ENCODE results near the gene HACD2.

Gene HACD2

DNA sequence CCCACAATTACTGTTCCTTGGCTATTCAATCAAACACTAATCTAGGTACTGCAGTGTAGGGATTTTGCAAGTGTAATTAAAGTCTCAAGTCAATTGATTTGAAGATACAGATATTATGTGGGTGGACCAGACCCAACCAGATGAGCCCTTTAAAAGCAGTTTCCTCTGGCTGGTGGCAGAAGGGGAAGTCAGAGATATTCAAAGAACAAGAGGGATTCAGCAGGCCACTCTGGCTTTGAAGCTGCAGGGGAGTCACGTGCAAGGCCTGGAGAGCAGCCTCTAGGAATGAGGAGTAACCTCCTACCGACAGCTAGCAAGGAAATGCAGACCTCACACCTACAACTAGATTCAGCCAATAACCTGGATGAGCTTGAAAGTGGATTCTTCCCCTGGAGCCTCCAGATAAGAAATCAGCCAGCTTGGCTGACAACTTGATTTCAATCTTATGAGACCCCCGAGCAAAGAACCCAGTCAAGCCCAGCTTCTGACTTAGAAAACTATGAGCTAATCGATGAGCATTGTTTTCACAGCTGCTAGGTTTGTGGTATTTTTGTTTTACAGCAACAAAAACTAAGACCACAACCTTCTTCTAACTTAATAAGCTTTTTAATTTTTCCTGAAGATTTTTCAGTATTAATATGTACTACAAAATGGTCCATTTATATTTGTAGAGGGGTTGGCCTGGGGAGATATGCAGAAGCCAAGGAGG, 13.4 kb downstream of the HACD2 start:
- DNase-seq (ENCODE audit: low read depth), result no peak

DNA sequence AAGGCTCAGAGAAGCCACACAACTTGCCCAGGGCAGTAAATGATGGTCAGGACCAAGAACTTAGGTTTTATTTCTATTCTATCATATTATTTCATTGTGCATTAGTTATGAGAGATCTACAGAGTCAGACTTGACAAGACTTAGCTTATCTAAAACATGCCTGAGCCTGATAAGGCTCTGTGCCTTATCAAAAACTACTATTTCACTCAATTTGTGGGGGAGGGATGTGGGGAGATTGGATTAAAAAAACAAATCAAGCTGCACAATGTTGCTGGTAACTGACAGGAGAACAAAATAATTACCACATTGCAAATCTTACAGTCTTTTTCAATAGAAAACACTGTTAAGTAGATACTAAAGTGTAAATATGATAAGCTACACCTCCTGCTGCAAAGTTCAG, 16.0 kb downstream of the HACD2 start:
- no peak for DNase-seq (ENCODE audit: low read depth)

DNA sequence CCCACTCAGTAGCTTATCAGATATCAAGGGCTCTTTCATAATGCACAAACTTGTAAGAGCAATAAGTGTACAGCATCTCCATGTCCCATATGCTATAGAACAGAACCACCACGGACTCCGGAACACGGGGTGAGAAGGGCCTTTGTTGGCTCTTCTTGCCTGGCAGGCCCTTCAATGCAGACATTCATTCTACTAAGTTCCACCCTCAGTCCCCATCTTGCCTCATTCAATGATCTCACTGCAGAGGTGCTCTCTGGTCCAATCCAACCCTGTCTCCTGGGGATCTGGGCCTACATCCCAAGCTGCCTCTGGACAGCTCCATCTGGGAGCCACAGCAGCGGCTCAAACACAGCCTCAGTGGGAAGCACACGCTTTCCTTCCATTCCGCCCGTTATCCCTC, 16.8 kb downstream of the HACD2 start:
- no peak for DNase-seq (ENCODE audit: low read depth)

DNA sequence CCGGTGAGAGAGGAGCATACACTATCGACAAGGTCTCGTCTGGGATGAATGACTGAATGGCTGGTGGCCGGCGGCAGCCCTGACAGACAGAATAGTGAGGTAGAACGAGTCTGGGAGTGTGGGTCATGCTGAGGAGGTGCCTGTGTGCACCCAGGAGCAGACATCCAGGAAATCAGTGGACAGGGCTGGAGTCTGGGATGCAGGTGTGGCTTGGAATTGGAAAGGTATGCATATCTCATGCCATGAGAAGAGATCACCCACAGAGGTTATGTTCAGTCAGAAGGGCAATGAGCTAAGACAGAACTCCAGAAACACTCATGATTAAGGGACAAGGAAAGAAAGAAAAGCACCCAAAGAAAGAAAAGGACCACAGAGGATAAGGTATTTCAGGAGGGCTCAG, 20.8 kb downstream of the HACD2 start:
- no peak for DNase-seq (ENCODE audit: low read depth)

DNA sequence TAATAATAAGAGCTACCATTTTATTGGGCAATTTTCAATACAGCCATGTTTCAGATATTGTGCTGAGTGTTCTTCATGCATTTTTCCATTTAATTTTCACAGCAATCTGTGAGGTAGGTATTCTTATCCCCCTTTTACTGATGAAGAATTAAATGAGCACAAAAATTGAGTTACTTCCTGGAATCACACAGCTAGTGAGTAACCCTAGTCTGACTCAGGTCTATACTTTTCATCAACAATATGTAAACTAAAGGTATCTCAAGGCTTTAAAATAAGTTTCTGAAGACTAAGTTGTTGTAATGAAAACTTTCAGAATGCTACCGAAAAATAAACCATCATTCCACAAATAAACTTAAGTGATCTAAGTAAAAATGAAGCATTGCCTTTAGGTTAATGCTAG, 22.3 kb downstream of the HACD2 start:
- peak; percentile 30 for DNase-seq (ENCODE audit: low read depth)

DNA sequence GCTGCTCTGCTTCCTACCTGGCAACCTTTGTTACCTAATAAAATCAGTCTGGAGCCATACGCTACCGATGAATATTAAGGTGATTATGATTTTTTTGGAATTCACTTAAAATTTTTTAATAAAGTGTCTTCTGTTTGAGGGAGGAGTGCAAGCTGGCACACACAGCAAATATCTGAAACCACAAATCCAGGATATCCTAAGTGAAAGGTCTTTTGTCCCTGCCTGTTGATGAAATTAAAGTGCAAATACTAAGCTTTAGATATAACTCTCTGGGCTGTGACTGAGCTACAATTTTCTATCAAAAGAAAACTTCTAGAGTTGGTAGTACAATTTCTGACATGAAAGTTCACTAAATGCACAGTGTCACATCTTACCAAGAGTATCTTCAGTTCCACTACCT, 23.7 kb downstream of the HACD2 start:
- DNase-seq (ENCODE audit: low read depth), result no peak

DNA sequence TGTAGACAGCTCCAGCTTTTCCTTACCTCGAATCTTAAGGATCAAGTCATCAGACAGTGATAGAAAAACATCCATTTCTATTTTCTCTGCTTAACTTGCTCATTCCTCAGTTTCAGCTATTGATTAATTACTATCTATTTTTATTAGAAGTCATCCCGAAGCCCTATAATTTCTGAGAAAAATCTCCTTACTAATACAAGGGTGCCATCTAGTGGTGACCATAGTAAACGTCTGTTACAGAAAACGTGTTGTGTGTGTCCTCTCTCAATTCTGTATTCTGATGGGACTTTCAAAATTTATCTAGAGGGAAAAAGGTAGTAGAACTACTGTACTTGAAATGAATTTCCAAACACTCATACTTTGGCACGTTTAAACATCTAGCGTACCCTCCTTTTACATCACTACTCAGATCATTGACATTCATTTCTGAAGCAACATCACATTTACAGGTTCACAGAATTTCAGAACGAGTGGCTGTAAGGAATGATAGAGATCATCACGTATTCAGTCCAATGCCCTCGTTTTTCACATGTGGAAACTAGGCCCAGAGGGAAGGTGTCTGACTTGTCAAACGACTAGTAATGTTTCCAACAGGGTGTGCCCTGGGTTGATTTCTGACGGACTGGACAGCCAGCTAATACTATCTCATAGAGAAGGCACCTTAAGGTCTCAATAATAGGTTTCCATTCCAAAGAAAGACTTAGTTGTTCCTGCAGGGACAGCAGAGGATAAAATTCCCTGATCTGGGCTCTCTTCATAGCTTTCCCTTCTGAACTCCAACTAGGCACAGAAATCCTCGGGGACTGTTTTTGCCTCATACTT, 25.6 kb downstream of the HACD2 start:
- DNase-seq (ENCODE audit: low read depth), result peak; percentile 60

DNA sequence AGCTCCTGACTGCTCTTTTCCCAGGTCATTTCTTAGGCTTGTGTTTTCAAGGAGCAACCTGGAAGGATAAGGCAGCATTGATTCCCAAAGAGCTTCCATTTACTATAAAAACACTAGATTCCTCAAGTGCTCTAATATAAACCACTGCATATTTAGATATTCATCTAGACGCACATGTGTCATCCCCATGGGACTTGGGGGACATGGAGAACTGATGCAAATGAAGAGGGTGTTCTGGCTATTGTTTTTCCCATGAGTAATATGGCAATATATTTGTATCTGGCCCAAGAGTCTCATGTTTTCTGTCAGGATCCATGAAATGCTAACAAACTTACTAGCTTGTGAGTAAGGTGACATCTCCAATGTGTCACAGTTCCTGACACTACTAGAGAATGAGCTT, 31.3 kb downstream of the HACD2 start:
- no peak for DNase-seq (ENCODE audit: low read depth)

DNA sequence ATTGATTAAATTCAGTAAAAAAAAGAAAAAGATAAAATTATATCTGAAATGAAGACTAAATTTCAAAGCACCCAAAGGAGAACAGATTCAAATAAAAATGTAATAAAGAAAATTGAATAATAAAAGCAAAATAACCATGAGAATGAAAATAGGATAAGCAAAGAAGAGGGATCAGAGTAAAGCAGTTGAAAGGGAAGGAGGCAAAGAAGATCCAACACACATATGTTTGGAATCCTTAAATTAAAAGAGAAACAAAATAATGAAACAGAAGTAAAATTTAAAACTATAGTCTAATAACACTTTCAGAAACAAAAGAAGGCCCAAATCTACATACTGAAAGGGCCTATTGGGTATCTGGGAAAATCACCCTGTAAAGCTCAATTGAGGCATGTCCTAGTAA, 32.1 kb downstream of the HACD2 start:
- no peak for DNase-seq (ENCODE audit: low read depth)

DNA sequence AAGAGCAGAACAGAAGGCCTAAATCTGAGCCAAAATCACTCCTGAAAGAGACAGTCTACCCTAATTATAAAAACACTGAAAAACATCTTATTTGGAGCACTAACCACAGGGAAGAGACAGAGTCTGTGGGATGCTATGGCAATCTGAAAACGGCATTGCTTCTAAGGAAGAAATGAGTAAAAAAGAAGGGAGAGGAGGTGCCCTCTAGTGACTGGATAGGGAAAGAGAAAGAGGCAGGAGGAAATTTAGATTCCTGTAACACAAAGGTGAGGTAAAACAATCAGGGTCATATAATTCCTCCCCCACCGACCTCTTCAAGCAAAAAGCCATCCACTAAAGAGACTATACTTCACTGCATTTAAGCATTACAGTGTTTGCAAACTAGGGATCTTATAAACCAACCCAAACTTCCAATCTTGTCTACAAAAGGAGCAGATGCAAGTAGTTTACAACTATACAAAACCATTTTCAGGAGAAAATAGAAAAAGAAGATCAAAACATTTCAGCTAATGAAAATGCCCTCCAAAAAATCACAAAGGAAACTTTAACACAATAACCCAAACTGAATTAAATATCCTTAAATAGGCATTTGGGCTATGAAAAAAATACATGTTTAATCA, 32.6 kb downstream of the HACD2 start:
- DNase-seq (ENCODE audit: low read depth), result peak; percentile 28

DNA sequence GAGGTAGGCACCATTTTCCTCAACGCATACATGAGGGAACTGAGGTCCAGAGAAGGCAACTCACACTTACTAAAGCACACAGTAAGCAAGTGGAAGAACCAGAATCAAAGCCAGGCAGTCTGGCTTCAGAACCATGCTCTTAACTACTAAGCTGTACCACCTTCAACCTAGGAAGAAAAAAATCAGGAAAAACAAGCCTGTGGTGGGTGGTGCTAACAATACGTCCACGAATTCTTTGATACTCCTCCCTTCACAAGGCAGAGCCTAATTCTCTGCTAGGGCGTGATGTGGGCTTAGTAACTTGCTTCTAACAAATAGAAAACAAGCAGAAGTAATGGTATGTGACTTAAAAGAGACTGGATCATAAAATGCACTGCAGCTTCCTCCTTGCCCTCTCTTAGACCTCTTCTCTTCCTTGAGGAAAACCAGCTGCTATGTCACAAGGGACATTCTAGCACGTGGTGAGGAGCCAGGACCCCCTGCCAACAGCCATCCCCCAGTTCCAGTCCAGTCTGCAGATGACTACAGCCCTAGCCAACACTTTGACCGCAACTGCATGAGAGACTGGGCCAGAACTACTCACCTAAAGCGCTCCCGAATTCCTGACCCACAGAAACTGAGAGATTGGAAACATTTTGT, 36.9 kb downstream of the HACD2 start:
- DNase-seq (ENCODE audit: low read depth), result no peak

DNA sequence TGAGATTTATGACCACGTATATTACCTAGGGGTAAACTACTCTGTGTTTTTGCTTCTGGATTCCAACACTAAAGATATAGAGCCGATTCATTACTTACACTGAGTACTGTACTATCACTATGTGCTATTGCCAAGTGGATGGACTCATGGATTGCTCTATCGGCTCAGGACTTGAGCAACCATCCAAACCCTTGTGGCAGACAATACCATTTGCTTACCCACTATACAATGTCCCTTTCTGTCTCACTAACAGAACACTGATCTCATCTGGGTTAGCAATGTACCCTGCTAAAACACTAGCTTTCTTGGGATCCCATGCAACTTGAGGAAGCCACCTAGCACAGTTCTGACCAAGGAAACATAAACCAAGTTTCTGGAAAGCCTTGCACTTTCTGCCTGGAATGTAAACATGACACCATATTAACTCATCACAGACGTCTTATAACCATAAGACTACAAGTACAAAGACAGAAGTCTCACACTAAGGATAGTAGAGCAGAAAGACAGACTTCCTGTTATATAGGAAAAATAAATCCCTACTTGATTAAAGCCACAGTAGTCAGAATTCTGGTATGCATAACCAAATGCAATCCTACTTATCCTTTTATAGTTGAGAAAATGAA, 38.6 kb downstream of the HACD2 start:
- DNase-seq (ENCODE audit: low read depth), result peak; percentile 86

DNA sequence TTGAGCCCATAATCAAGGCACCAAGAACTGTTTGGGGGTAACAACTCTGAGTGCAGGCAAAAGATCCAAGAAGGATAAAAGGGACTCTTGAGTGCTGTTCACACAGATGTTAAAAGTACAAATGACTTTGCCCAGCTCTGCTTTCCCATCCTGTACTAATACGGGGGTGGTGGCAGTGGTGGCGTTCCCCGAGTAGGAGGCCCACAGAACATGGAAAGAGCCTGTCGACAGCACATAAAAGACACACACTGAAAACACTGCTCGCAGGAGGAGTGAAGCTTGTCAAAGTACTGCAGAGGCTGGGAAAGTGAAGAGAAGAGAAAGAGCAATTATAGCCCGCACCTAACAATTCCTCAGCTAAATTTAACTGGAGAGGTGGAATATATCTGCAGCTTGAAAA, 40.9 kb downstream of the HACD2 start:
- no peak for DNase-seq (ENCODE audit: low read depth)

DNA sequence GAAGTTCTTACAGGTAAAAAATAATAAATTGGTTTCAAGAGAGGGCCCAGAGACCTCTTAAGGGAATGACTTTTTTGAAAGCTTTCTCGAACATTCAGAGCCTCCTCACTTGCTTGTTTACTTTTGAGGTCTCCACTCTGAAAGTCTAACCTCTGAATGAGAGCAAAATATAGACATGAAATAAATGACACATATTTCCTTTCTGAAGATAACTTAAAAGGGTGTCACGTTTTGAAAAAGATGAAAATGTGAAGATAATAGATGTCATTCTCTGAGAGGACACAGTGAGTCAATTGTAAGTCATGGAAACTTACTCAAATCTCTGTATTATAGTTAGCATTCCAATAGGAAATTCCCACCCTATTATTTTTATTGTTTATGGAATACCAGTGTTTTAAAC, 44.6 kb downstream of the HACD2 start:
- no peak for DNase-seq (ENCODE audit: low read depth)

DNA sequence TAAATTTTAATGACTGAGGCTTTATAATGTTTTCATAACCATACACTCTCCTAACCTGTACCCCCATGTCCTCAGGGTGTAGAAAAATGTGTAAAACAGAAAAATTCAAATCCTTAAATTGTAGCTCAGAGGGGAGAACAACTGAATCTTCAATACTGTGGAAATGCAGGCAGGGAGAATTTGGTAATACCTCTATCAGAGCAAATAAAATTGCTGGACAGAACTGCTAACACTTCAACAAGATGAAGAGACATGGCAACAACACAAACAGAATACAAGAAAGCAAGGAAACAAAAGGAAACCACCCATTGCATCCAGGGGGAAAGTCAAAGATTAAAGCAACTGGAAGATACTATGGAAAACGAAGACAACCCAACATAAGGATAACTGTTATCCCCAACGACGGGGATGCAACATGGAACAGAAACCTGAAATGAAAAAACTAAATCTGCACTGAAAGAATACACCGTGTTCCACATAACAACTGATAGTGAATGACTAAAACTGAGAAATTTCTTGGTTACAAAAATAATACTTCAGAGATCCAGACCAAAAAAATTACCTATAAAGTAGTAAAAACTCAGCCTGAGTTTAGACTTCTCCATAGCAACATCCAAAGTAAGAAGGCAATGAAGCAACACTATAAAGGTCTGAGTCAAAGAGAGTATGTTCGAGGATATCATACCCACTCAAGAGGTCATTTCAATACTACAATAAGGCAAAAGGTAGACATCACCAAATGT, 48.5 kb downstream of the HACD2 start:
- DNase-seq (ENCODE audit: low read depth), result no peak

DNA sequence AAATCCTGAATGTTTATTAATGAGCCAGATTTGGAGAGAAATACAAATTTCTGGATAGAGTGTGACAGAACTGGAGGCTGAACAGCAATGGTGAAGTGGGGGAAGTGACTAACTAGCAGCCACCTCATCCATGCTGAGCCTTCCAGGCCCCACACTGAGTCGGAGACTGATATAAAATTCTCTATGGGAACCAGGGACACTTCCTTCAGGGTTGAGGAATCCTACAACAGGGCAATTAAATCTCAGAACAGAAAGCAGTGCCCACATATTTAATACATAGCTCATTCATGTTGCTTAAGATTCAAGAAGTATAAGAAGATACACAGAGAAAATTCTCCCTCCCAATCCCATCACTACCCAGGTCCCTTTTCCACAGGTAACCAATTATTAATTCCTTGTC, 49.3 kb downstream of the HACD2 start:
- peak; percentile 65 for DNase-seq (ENCODE audit: low read depth)

DNA sequence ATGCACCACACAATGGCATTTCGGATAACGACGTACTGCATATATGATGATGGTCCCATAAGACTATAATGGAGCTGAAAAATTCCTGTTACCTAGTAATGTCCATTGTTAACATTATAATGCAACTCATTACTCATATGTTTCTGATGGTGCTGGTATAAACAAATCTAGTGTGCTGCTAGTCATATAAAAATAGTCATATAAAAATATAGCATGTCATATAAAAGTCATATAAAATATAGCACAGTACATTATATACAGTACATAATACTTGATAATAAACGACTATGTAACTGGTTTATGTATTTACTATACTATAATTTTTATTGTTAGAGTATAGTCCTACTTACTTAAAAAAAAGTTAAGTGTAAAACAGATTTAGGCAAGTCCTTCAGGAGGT, 50.6 kb downstream of the HACD2 start:
- DNase-seq (ENCODE audit: low read depth), result no peak

DNA sequence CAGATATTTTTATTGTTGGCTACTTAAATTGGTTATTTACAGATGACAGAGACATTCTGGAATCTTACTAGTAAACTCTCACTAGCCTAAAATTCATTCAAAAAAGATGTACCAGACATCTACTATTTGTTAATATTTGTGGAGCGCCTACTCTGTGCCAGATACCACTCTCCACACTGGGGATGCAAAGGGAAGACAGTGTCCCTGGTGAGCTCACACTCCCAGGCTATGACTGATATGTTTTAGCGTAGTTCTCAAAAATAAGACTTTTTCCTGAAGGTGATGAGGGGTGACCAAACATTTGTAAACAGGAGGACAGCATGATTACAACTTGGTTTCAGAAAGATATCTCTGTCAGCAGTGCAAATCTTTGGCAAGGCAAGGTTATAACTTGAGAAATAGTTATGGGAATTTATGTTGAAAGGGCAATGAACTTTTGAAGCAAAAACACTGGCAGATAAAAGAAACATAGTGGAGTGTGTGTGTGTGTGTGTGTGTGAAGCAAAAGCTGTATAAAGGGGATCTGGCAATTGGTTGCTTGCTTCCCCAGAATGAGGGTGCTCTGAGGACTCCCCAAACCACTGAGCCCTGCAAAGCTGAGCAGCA, 51.2 kb downstream of the HACD2 start:
- no peak for DNase-seq (ENCODE audit: low read depth)

DNA sequence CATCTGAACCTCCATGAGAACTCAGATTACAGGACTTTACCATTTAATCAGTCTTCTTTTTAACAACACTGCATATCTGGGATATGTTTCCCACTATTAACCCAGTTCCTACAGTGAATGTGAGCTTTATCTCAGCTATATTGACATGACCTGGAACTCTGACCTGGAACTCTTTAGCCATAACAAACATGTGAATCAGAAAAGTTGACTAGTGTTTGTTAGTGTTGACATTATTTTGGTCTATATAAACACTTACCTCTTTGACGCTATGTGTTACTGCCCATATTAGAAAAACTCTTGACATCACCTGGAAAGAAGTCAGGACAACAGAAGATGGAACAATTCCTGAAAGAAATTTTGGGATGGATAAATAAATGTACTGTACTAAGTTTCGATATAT, 56.7 kb downstream of the HACD2 start:
- DNase-seq (ENCODE audit: low read depth), result no peak

DNA sequence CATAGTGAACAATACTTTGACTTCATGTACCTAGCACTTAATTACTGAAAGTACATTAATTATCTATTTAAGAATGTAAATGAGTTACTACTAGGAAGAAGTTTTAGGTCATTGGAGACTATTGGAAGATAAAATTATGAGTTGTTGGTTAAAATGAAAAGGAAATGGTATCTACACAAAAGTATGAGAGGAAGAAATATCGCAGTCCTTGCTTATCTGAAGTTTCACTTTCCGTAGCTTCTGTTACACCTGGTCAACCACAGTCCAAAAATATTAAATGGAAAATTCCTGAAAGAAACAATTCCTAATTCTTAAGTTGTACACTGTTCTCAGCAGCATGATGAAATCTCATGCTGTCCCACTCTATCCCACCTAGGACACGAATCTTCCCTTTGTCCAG, 57.8 kb downstream of the HACD2 start:
- DNase-seq (ENCODE audit: low read depth), result no peak

DNA sequence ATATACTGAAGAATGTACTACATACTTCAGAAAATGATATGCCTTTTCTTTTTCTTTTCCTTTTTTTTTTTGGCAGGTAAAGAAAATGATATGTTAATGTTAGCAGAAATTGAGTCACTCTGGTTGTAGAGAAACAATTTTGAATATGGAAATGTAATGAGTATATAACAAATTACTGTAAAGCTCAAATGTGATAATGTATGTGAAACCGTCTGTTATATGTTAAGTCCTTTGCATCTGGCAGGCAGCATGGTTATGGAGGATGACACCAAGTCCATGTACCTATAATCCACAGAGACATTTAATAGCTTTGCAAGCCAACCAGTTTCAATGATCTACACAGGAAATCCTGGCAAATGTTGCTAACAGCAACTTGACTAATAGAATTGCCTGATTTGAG, 58.4 kb downstream of the HACD2 start:
- no peak for DNase-seq (ENCODE audit: low read depth)
